ENCODE measurements around the gene ROR2. TPM values are rescaled to one million over a fixed set of nuclear protein-coding genes. Genes with fewer than 3 reads are reported as not detected.

Gene ROR2
- total RNA-seq, 1 donor from 2014 or later, result 18.6 TPM

DNA sequence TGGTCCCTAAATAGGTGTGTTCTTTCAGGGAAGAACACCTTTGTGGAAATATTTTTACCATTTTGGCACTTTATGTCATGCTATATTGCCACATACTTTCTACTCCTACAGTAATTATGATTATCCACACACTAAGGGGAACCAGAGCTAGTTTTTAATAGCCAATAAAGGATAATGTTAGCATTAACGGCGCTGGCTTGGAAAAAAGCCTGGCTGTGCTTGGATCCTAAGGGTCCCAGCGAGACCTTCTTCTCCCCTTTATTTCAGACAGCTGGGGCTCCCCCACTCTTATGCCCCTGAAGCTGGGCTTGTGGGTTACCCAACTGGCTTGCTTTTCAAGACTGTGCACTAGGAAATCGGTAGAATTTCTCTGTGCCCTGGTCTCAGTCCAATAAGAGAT lies 367.8 kb downstream of the ROR2 start:
- TF ChIP-seq, protein P1, sequence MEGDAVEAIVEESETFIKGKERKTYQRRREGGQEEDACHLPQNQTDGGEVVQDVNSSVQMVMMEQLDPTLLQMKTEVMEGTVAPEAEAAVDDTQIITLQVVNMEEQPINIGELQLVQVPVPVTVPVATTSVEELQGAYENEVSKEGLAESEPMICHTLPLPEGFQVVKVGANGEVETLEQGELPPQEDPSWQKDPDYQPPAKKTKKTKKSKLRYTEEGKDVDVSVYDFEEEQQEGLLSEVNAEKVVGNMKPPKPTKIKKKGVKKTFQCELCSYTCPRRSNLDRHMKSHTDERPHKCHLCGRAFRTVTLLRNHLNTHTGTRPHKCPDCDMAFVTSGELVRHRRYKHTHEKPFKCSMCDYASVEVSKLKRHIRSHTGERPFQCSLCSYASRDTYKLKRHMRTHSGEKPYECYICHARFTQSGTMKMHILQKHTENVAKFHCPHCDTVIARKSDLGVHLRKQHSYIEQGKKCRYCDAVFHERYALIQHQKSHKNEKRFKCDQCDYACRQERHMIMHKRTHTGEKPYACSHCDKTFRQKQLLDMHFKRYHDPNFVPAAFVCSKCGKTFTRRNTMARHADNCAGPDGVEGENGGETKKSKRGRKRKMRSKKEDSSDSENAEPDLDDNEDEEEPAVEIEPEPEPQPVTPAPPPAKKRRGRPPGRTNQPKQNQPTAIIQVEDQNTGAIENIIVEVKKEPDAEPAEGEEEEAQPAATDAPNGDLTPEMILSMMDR (IDR thresholded peaks at IDR 0.05), result no peak
- Mint-ChIP-seq H3K36me3 (ENCODE audit: low read depth) (no peaks in the 10 kb centered on the region), H3K9me3 (ENCODE audit: low read depth) (no peaks in the 10 kb centered on the region), H3K27me3 (ENCODE audit: low read depth) (peaks cover 2% of the 10 kb centered on the region), H3K27ac (ENCODE audit: unreplicated experiment) (no peak overlapping the region), H3K4me3 (ENCODE audit: unreplicated experiment) (no peak overlapping the region), H3K4me1 (ENCODE audit: low read depth) (peaks cover 8% of the 10 kb centered on the region)
- no peak for DNase-seq (ENCODE audit: low spot score)

GRCh38 chr9:91580136-91580535 lies 369.9 kb downstream of the ROR2 start:
- TF ChIP-seq, protein P1 (IDR thresholded peaks at IDR 0.05), result no peak
- Mint-ChIP-seq H3K9me3 (ENCODE audit: low read depth) (no peaks in the 10 kb centered on the region), H3K36me3 (ENCODE audit: low read depth) (no peaks in the 10 kb centered on the region), H3K4me3 (ENCODE audit: unreplicated experiment) (no peak overlapping the region), H3K4me1 (ENCODE audit: low read depth) (peaks cover 4% of the 10 kb centered on the region), H3K27ac (ENCODE audit: unreplicated experiment) (no peak overlapping the region), H3K27me3 (ENCODE audit: low read depth) (peaks cover 2% of the 10 kb centered on the region)
- no peak for DNase-seq (ENCODE audit: low spot score)

DNA sequence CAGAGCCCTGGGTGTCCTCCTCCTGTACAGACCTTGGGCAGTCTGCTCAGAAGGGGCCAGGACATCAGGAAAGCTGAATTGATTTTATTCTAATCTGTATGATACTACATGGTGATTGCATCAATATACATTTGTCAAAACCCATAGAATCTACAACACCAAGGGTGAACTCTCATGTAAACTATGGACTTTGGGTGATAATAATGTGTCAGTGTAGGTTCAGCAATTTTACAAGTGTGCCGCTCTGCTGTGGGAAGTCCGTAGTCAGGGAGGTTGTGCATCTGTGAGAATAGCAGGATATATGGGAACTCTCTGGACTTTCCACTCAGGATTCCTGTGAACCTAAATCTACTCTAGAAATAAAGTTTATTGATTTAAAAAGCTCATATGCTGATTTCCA lies 371.1 kb downstream of the ROR2 start:
- no peaks in the 10 kb centered on the region for H3K36me3 Mint-ChIP-seq (ENCODE audit: low read depth)
- H3K27me3 Mint-ChIP-seq (ENCODE audit: low read depth), result peaks cover 2% of the 10 kb centered on the region
- no peaks in the 10 kb centered on the region for H3K9me3 Mint-ChIP-seq (ENCODE audit: low read depth)
- DNase-seq (ENCODE audit: low spot score), result no peak
- no peak overlapping the region for H3K4me3 Mint-ChIP-seq (ENCODE audit: unreplicated experiment)
- H3K4me1 Mint-ChIP-seq (ENCODE audit: low read depth), result peaks cover 4% of the 10 kb centered on the region
- H3K27ac Mint-ChIP-seq (ENCODE audit: unreplicated experiment), result no peak overlapping the region
- TF ChIP-seq, protein P1 (IDR thresholded peaks at IDR 0.05), result no peak

DNA sequence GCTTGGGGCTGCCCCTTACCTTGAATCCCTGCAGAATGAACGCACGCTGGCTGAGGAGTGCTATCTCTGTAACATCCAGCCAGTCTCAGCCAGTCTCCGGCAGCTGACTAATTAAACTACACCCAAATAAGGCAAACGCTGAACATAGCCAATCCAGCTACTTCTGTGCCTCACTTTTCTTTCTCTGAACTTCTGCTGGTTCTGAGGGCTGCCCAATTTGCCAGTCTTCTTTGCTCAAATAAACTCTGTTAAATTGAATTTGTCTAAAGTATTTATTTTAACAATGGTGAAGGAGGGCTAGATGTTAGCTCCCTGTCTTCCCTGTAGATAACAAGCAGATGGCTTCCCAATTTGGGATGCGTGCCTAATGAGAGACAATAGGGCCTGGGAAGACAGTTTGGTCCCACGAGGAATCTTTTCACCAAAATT lies 372.4 kb downstream of the ROR2 start:
- no peaks in the 10 kb centered on the region for H3K27me3 Mint-ChIP-seq (ENCODE audit: low read depth)
- TF ChIP-seq, protein P1 (IDR thresholded peaks at IDR 0.05), result no peak
- peaks cover 4% of the 10 kb centered on the region for H3K4me1 Mint-ChIP-seq (ENCODE audit: low read depth)
- no peak for DNase-seq (ENCODE audit: low spot score)
- H3K4me3 Mint-ChIP-seq (ENCODE audit: unreplicated experiment), result no peak overlapping the region
- H3K9me3 Mint-ChIP-seq (ENCODE audit: low read depth), result no peaks in the 10 kb centered on the region
- H3K27ac Mint-ChIP-seq (ENCODE audit: unreplicated experiment), result no peak overlapping the region
- no peaks in the 10 kb centered on the region for H3K36me3 Mint-ChIP-seq (ENCODE audit: low read depth)

GRCh38 chr9:91572811-91573210 lies 377.2 kb downstream of the ROR2 start:
- no peak for DNase-seq (ENCODE audit: low spot score)
- H3K27me3 Mint-ChIP-seq (ENCODE audit: low read depth), result peaks cover 2% of the 10 kb centered on the region
- no peaks in the 10 kb centered on the region for H3K4me1 Mint-ChIP-seq (ENCODE audit: low read depth)
- peaks cover 18% of the 10 kb centered on the region for H3K9me3 Mint-ChIP-seq (ENCODE audit: low read depth)
- peaks cover 3% of the 10 kb centered on the region for H3K36me3 Mint-ChIP-seq (ENCODE audit: low read depth)
- H3K27ac Mint-ChIP-seq (ENCODE audit: unreplicated experiment), result no peak overlapping the region
- TF ChIP-seq, protein P1 (IDR thresholded peaks at IDR 0.05), result no peak
- no peak overlapping the region for H3K4me3 Mint-ChIP-seq (ENCODE audit: unreplicated experiment)

Data from chondrocyte (in vitro differentiated cells).